HepG2 (cell line): ENCODE data around the gene ZDHHC11. TPM values are rescaled to one million over a fixed set of nuclear protein-coding genes. Genes with fewer than 3 reads are reported as not detected.
A peak's percentile ranks its signal among the peaks of the same experiment; 100 is the strongest.

ENCODE experiments used
- ATAC-seq: fragments of 200-7000 bp; cut with Tn5 transposase; 3 replicates; pipeline ENCODE4 v1.9.1; 2020; ENCODE audit warnings: mild to moderate bottlenecking, moderate library complexity
- BruUV-seq: library from RNA; stranded (reverse); fragments of 400-500 nt; replicated peaks from 2 replicates; lab custom pipeline; 2021; lab: Mats Ljungman, UMichigan
- CTCF ChIA-PET: fragments of 300-600 bp; formaldehyde crosslinking; extraction: SDS; loops from one replicate; lab custom pipeline; 2021; ENCODE audit warnings: low total read pairs, inconsistent platforms, low intra/inter-chr PET ratio; lab: Yijun Ruan, JAX
- POLR2A ChIA-PET: fragments of 350-600 bp; sonication (Branson Sonifier 250); formaldehyde crosslinking; loops from one replicate; lab custom pipeline; 2020; ENCODE audit warnings: antibody characterized with exemption, inconsistent platforms; lab: Yijun Ruan, JAX
- DNase-seq: peaks from one replicate; pipeline ENCODE4 v3.0.0-alpha.2; 2015; ENCODE audit warnings: low spot score
- FAIRE-seq: peaks from 3 replicates; lab custom pipeline; 2011; peaks lifted over from hg19 to GRCh38; lab: Jason Lieb, UNC
- H2AFZ ChIP-seq: one replicate; pipeline ENCODE4 v1.6.1; 2011; ENCODE audit warnings: low read length, inconsistent platforms
- H3K27ac ChIP-seq: fragments of 300-600 bp; 3 replicates; pipeline ENCODE4 v1.8.0; 2011; ENCODE audit warnings: mixed run types, mild to moderate bottlenecking, mixed read lengths, low read length, inconsistent platforms; ENCODE audit not compliant: insufficient read depth; ENCODE audit errors: extremely low read length
- H3K27me3 ChIP-seq, 2 experiments: fragments of 200-600 bp in 1 of 2; 2 replicates in 1 of 2; 3 replicates in 1 of 2; pipeline versions ENCODE4 v1.6.0 to v1.8.0; 2011; ENCODE audit warnings: low read length in 2 of 2, mild to moderate bottlenecking in 2 of 2, moderate library complexity in 2 of 2, inconsistent platforms in 1 of 2; ENCODE audit not compliant: insufficient read depth in 2 of 2, control insufficient read depth in 1 of 2
- H3K36me3 ChIP-seq, 2 experiments: fragments of 200-600 bp in 1 of 2; replicated peaks in 1 of 2; 2 replicates in 1 of 2; 3 replicates in 1 of 2; pipeline versions ENCODE4 v1.5.1 to v1.8.0; 2011; ENCODE audit warnings: low read length in 2 of 2, inconsistent platforms in 1 of 2; ENCODE audit not compliant: insufficient read depth in 2 of 2, control insufficient read depth in 1 of 2
- H3K4me1 ChIP-seq: 2 replicates; pipeline ENCODE4 v1.5.1; 2012; ENCODE audit warnings: low read length, inconsistent platforms; ENCODE audit not compliant: insufficient read depth
- H3K4me2 ChIP-seq: 2 replicates; pipeline ENCODE4 v1.6.0; 2011; ENCODE audit warnings: low read depth, low read length, inconsistent platforms
- H3K4me3 ChIP-seq, 3 experiments: fragments of 200-600 bp in 1 of 3; sonication (generic), shearing (Covaris generic) in 1 of 3; replicated peaks in 1 of 3; 2 replicates each; pipeline ENCODE4 v1.5.1; 2011 to 2016; ENCODE audit warnings: low read length in 3 of 3, inconsistent platforms in 2 of 3, low read depth in 2 of 3, mild to moderate bottlenecking in 2 of 3, control low read depth in 1 of 3, mixed read lengths in 1 of 3; ENCODE audit not compliant: insufficient read depth in 1 of 3
- H3K79me2 ChIP-seq: one replicate; pipeline ENCODE4 v1.6.1; 2011; ENCODE audit warnings: low read length, inconsistent platforms; ENCODE audit not compliant: insufficient read depth
- H3K9ac ChIP-seq: 2 replicates; pipeline ENCODE4 v1.6.0; 2011; ENCODE audit warnings: mild to moderate bottlenecking, low read depth, low read length, inconsistent platforms; ENCODE audit not compliant: insufficient read depth
- H3K9me3 ChIP-seq: 2 replicates; pipeline ENCODE4 v1.5.1; 2012; ENCODE audit warnings: mild to moderate bottlenecking, low read length
- H4K20me1 ChIP-seq: 2 replicates; pipeline ENCODE4 v1.6.0; 2011; ENCODE audit warnings: inconsistent platforms, mild to moderate bottlenecking, low read length, moderate library complexity; ENCODE audit not compliant: insufficient read depth
- BRCA1 ChIP-seq: sonication (generic); formaldehyde crosslinking; IDR thresholded peaks from 2 replicates; pipeline ENCODE4 v1.4.0; 2020; ENCODE audit warnings: missing genetic modification reagents
- POLR2A ChIP-seq, 2 experiments: IDR thresholded peaks; 2 replicates each; pipeline ENCODE4 v1.6.1; 2011; ENCODE audit warnings: low read depth in 2 of 2, low read length in 2 of 2, mild to moderate bottlenecking in 1 of 2, moderate library complexity in 1 of 2; ENCODE audit not compliant: insufficient read depth in 1 of 2
- RAD51 ChIP-seq: fragments of 450-650 bp; IDR thresholded peaks from 2 replicates; pipeline ENCODE4 v1.6.1; 2016; ENCODE audit warnings: borderline replicate concordance
- TBX3 ChIP-seq: fragments of 450-650 bp; IDR thresholded peaks from 2 replicates; pipeline ENCODE4 v1.6.1; 2017; ENCODE audit warnings: antibody characterized with exemption, mild to moderate bottlenecking, inconsistent platforms, borderline replicate concordance
- ZFP36L1 ChIP-seq: sonication (generic); formaldehyde crosslinking; IDR thresholded peaks from 2 replicates; pipeline ENCODE4 v1.8.0; 2022; ENCODE audit warnings: mild to moderate bottlenecking, missing genetic modification reagents, moderate library complexity
- ZNF710 ChIP-seq: sonication (generic); formaldehyde crosslinking; IDR thresholded peaks from 2 replicates; pipeline ENCODE4 v1.5.0; 2020; ENCODE audit warnings: mild to moderate bottlenecking, missing genetic modification reagents, borderline replicate concordance
- WGBS: methylation state at CpG from one replicate; pipeline ENCODE4 v1.1.6; 2017; ENCODE audit warnings: low lambda C conversion rate; 5-methylcytosine and 5-hydroxymethylcytosine counted together
- in situ Hi-C: cut with HindIII; loops from 2 replicates; pipeline ENCODE4 v1.10.0; 2017; ENCODE audit warnings: low pct_unique_long_range_greater_than_20kb; ENCODE audit not compliant: extremely low pct_ligation_motif_present
- intact Hi-C: fragments of 100-400 bp; cut with micrococcal nuclease; formaldehyde crosslinking; loops from one replicate; pipeline ENCODE4 v1.10.0; 2022; ENCODE audit not compliant: unreplicated experiment
- polyA plus RNA-seq, 8 experiments: library from polyadenylated mRNA; depleted of rRNA in 3 of 8; stranded (reverse) in 7 of 8; unstranded in 1 of 8; fragments of >200 nt; fragmentation: Illumina TruSeq in 4 of 8; extraction: Trizol in 4 of 8; gene quantifications; 2 replicates each; pipeline versions ENCODE4 v1.2.1 to v1.2.3, GENCODE V29; 2011 to 2016; ENCODE audit warnings: low read depth in 4 of 8, missing spikeins in 1 of 8, mixed read lengths in 1 of 8; ENCODE audit not compliant: insufficient read depth in 1 of 8
- total RNA-seq, 5 experiments: library from RNA; depleted of rRNA; stranded (reverse); fragments of >200 nt; fragmentation: Illumina TruSeq; extraction: Trizol; gene quantifications; 2 replicates each; pipeline ENCODE4 v1.2.3, GENCODE V29; 2016; ENCODE audit warnings: low read depth in 1 of 5
- TF ChIP-seq, protein P1 (sequence below): sonication (generic); formaldehyde crosslinking; IDR thresholded peaks from 2 replicates; pipeline ENCODE4 v1.5.1; 2020; ENCODE audit warnings: mild to moderate bottlenecking, missing genetic modification reagents, moderate library complexity
- TF ChIP-seq, protein P2 (sequence below): sonication (generic); formaldehyde crosslinking; IDR thresholded peaks from 2 replicates; pipeline ENCODE4; 2020; ENCODE audit warnings: missing genetic modification reagents, mild to moderate bottlenecking, borderline replicate concordance
- TF ChIP-seq, protein P3 (sequence below): sonication (generic); formaldehyde crosslinking; conservative IDR thresholded peaks from 2 replicates; pipeline ENCODE4 v1.4.0; 2020; ENCODE audit warnings: mild to moderate bottlenecking, missing genetic modification reagents, moderate library complexity

ZDHHC11 gene
- total and polyA plus RNA-seq, 2 of the 13 experiments (the other 11 are each of a cell fraction or from before 2014, with no cell fraction given): 2.1 to 4.0 TPM

- DNase-seq (peak; percentile 77), ATAC-seq (peak; percentile 80), FAIRE-seq (peak; percentile 15)
- intact Hi-C loops (loop anchor here (5.0 to 10.0 kb wide), 2 partner anchors 39 to 216 kb away; partner anchors contain the start of gene ZDHHC11), in situ Hi-C loops (loop anchor here (10.0 kb wide), 1 partner anchor 216 kb away; no protein-coding TSS in a partner anchor)
- Histone ChIP-seq H3K79me2 (peaks cover 44% of the 10 kb centered on the region), H3K9ac (peak overlapping the region; percentile 84), H2AFZ (no peak overlapping the region), H3K27ac (peak overlapping the region; percentile 79), H3K36me3 (peaks cover 15 to 56% of the 10 kb centered on the region in 2 experiments), H4K20me1 (no peaks in the 10 kb centered on the region), H3K4me3 (peak overlapping the region; percentile 70 to 90 (median 83)), H3K4me1 (peaks cover 39% of the 10 kb centered on the region), H3K27me3 (no peaks in the 10 kb centered on the region), H3K4me2 (peak overlapping the region; percentile 90), H3K9me3 (no peaks in the 10 kb centered on the region)
- BruUV-seq: TSS peak; percentile 54
- ChIA-PET POLR2A (interaction anchor here (1.5 kb wide), 1 partner anchor 270 kb away, joined by 3 read pairs; no protein-coding TSS in a partner anchor), CTCF (no interaction called here)
- WGBS: 36% methylated on average over 26 of the region's 34 CpGs
- TF ChIP-seq POLR2A (IDR thresholded peaks at IDR 0.05; ENCODE audit: insufficient read depth in 1 of 2, low read depth in 2 of 2, low read length in 2 of 2) (peak in 1 of 2 experiments; percentile 77; a peak in 1 of 4 replicates), TBX3 (no peak), ZFP36L1 (no peak), ZNF710 (CRISPR knock-in tag) (no peak), RAD51 (no peak), BRCA1 (CRISPR knock-in tag) (no peak)
- TF ChIP-seq, protein P1, sequence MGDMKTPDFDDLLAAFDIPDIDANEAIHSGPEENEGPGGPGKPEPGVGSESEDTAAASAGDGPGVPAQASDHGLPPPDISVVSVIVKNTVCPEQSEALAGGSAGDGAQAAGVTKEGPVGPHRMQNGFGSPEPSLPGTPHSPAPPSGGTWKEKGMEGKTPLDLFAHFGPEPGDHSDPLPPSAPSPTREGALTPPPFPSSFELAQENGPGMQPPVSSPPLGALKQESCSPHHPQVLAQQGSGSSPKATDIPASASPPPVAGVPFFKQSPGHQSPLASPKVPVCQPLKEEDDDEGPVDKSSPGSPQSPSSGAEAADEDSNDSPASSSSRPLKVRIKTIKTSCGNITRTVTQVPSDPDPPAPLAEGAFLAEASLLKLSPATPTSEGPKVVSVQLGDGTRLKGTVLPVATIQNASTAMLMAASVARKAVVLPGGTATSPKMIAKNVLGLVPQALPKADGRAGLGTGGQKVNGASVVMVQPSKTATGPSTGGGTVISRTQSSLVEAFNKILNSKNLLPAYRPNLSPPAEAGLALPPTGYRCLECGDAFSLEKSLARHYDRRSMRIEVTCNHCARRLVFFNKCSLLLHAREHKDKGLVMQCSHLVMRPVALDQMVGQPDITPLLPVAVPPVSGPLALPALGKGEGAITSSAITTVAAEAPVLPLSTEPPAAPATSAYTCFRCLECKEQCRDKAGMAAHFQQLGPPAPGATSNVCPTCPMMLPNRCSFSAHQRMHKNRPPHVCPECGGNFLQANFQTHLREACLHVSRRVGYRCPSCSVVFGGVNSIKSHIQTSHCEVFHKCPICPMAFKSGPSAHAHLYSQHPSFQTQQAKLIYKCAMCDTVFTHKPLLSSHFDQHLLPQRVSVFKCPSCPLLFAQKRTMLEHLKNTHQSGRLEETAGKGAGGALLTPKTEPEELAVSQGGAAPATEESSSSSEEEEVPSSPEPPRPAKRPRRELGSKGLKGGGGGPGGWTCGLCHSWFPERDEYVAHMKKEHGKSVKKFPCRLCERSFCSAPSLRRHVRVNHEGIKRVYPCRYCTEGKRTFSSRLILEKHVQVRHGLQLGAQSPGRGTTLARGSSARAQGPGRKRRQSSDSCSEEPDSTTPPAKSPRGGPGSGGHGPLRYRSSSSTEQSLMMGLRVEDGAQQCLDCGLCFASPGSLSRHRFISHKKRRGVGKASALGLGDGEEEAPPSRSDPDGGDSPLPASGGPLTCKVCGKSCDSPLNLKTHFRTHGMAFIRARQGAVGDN: peak; percentile 50; the same call in 1 of the 2 replicates
- TF ChIP-seq, protein P2, sequence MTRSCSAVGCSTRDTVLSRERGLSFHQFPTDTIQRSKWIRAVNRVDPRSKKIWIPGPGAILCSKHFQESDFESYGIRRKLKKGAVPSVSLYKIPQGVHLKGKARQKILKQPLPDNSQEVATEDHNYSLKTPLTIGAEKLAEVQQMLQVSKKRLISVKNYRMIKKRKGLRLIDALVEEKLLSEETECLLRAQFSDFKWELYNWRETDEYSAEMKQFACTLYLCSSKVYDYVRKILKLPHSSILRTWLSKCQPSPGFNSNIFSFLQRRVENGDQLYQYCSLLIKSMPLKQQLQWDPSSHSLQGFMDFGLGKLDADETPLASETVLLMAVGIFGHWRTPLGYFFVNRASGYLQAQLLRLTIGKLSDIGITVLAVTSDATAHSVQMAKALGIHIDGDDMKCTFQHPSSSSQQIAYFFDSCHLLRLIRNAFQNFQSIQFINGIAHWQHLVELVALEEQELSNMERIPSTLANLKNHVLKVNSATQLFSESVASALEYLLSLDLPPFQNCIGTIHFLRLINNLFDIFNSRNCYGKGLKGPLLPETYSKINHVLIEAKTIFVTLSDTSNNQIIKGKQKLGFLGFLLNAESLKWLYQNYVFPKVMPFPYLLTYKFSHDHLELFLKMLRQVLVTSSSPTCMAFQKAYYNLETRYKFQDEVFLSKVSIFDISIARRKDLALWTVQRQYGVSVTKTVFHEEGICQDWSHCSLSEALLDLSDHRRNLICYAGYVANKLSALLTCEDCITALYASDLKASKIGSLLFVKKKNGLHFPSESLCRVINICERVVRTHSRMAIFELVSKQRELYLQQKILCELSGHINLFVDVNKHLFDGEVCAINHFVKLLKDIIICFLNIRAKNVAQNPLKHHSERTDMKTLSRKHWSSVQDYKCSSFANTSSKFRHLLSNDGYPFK (CRISPR knock-in tag): no peak
- TF ChIP-seq, protein P3, sequence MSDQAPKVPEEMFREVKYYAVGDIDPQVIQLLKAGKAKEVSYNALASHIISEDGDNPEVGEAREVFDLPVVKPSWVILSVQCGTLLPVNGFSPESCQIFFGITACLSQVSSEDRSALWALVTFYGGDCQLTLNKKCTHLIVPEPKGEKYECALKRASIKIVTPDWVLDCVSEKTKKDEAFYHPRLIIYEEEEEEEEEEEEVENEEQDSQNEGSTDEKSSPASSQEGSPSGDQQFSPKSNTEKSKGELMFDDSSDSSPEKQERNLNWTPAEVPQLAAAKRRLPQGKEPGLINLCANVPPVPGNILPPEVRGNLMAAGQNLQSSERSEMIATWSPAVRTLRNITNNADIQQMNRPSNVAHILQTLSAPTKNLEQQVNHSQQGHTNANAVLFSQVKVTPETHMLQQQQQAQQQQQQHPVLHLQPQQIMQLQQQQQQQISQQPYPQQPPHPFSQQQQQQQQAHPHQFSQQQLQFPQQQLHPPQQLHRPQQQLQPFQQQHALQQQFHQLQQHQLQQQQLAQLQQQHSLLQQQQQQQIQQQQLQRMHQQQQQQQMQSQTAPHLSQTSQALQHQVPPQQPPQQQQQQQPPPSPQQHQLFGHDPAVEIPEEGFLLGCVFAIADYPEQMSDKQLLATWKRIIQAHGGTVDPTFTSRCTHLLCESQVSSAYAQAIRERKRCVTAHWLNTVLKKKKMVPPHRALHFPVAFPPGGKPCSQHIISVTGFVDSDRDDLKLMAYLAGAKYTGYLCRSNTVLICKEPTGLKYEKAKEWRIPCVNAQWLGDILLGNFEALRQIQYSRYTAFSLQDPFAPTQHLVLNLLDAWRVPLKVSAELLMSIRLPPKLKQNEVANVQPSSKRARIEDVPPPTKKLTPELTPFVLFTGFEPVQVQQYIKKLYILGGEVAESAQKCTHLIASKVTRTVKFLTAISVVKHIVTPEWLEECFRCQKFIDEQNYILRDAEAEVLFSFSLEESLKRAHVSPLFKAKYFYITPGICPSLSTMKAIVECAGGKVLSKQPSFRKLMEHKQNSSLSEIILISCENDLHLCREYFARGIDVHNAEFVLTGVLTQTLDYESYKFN (CRISPR knock-in tag): no peak
Measured at GRCh38 chr5:891117-891836, 40.5 kb upstream of the ZDHHC11 start.
